Suppressor macrophage treated with lipopolysaccharide for 1 hour (primary cell): ENCODE results near the gene LHX5.

Experiments
- DNase-seq, 3 donors: peaks; one replicate each; pipeline ENCODE4 v3.0.0-alpha.2; 2020 to 2022

Gene LHX5

GRCh38 chr12:113438523-113439300 lies 33.0 kb downstream of the LHX5 start:
- no peak for DNase-seq

- DNase-seq: no peak
Measured at GRCh38 chr12:113437729-113438100, 34.0 kb downstream of the LHX5 start.

- DNase-seq: no peak
Measured at GRCh38 chr12:113436993-113437728, 34.5 kb downstream of the LHX5 start.

- no peak for DNase-seq
Measured at GRCh38 chr12:113436586-113436985, 35.1 kb downstream of the LHX5 start.

GRCh38 chr12:113435367-113435766 lies 36.3 kb downstream of the LHX5 start:
- no peak for DNase-seq

- no peak for DNase-seq
Measured at GRCh38 chr12:113432986-113433385, 38.7 kb downstream of the LHX5 start.

GRCh38 chr12:113428482-113428881 lies 43.2 kb downstream of the LHX5 start:
- DNase-seq: no peak

- DNase-seq: no peak
Measured at GRCh38 chr12:113427882-113428281, 43.8 kb downstream of the LHX5 start.

- DNase-seq: peak in 2 of 3 donors; percentile 19 to 46
Measured at GRCh38 chr12:113425960-113426453, 45.7 kb downstream of the LHX5 start.

GRCh38 chr12:113424915-113425823 lies 46.5 kb downstream of the LHX5 start:
- DNase-seq: peak; percentile 69 to 82 (median 74)

- DNase-seq: no peak
Measured at GRCh38 chr12:113424456-113424855, 47.2 kb downstream of the LHX5 start.

- no peak for DNase-seq
Measured at GRCh38 chr12:113422886-113423669, 48.6 kb downstream of the LHX5 start.

GRCh38 chr12:113422030-113422885 lies 49.4 kb downstream of the LHX5 start, which contains the start of gene SDSL:
Gene SDSL, plus strand, starts transcription at chr12:113422380. Its CDS starts 5,603 bp downstream, at chr12:113427983.
- peak; percentile 96 to 99 (median 97) for DNase-seq

- DNase-seq: no peak
Measured at GRCh38 chr12:113420996-113421595, 50.6 kb downstream of the LHX5 start.

- DNase-seq: peak; percentile 92 to 99 (median 93)
Measured at GRCh38 chr12:113418213-113418879, 53.3 kb downstream of the LHX5 start.

- DNase-seq: peak; percentile 79 to 91 (median 80)
Measured at GRCh38 chr12:113416091-113416754, 55.4 kb downstream of the LHX5 start.

- DNase-seq: no peak
Measured at GRCh38 chr12:113414519-113415038, 57.1 kb downstream of the LHX5 start.

- DNase-seq: peak; percentile 80 to 86 (median 84)
Measured at GRCh38 chr12:113413488-113413939, 58.2 kb downstream of the LHX5 start.
